ENCODE measurements around the gene VARS2.

The VARS2 gene

DNA sequence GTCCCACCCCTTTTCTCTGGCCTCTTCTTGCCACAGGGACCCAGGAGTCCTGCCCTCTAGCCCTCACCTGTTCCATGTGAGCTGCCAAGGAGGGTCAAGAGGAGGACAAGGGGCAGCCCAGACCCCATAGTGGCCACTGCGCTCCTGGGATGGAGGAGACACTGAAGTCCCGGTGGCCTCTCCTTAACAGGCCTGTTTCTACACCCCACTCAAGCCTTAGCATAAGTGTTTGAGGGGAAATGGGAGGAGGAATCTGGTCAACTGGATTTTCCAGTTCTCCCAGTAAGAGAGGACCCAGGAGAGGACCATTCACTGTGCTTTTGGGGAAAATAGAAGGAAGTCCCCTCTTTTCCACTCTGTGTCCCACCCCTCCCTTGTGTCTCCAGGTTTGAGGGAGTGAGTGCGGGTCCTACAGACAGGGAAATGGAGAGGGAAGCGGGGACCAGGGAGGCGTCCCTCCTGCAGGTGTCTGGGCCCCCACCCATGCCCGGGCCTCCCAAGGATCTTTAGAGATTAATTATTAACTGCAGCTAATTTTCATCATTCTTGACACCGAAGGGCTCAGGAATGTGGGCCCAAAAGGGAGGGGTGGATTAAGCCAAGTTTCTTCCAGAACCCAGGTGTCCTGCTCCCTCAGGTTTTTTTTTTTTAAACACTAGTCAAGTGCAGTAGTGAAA, 18.1 kb downstream of the VARS2 start, which contains the start of gene SFTA2:
Gene SFTA2 (minus strand): TSS at position 202 of the 677 bp plus-strand sequence. CDS start 74 bp downstream, at position 128.
- DNase-seq: no peak

DNA sequence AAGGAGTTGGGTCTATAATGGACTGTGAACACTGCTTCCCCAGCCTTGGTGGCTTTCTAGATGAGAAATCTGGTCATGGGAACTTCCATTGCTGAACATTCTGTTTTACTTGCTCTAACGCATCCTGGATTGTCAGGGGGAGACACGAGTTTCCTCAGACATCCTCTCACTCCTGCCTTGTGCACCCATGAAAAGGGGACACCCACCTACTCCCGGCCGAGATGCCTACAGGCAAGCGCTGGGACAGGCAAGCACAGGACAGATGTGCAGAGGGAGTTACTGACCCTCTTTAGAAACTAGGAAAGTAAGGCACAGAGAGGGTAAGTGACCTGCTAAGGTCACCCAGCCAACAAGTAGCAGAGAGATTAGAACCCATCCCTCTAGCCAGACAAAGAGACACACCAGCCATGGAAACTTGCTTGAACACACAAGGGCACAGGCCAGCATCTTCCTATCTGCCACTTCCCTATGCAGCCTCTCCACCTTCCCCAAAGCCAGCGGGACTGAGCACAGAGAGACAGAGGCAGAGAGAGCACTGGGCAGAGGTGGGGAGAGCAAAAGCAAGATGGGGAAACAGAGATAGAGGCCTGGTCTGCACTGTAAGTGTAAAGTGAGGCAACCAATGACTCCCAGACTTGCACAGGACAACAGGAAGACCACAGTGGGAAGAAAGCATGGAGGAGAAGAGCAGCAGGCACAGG, 18.8 kb downstream of the VARS2 start:
- no peak for DNase-seq

DNA sequence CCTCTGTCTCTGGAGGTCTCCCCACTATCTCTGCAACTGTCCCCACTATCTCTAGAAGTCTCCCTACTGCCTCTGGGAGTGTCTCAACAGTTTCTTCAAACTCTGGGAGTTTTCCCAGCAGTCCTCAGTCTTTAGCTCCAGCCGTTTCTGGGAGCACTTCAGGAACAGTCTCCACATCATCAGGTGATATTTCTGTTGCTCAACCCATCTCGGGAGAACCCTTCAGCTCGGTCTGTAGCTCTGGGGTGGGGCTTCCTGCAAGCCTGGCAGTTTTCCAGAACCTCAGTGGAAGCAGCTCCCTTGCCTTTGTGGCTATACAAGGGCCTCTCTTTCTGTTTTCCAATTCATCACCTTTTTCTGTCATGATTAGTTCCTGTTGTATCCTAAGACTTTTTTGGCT, 21.0 kb downstream of the VARS2 start:
- DNase-seq: peak; percentile 37

DNA sequence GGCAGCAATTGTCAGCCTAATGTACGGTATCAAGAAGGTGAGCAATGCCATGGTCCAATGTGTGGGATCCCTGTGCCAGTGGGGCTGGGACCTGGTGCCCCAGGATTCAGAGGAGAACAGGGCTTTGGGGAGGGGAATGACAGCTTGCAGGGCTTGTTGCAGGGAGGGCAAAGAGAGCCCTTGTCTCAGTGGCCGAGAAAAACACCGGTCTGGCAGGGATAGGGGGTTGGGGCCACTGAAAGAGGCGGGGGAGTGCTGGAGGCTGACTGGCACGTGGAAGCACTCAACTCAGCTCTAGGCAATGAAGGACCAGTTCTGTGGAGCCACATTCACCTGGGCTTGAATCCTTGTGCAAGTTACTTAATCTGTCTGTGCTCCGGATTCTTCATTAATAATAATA, 23.2 kb downstream of the VARS2 start:
- DNase-seq: no peak

DNA sequence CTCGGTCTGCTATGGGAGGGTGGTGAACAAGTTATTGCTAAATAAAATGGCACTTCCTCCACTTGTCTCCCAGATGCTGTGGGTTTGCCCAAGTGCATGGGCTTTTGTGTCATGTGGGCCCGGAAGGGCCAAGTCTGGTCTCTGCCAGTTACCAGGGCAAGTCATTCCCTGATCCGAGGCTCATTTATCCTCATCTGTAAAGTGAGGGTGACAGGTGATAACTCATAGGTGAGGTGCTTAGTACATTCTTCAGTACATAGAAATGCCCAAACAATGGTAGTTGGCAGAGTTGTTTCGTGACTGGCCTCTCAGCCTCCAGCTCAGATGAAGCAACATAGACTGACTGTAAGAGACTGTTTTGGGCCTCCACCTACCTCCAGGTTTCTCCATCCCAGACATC, 24.7 kb downstream of the VARS2 start:
- no peak for DNase-seq

DNA sequence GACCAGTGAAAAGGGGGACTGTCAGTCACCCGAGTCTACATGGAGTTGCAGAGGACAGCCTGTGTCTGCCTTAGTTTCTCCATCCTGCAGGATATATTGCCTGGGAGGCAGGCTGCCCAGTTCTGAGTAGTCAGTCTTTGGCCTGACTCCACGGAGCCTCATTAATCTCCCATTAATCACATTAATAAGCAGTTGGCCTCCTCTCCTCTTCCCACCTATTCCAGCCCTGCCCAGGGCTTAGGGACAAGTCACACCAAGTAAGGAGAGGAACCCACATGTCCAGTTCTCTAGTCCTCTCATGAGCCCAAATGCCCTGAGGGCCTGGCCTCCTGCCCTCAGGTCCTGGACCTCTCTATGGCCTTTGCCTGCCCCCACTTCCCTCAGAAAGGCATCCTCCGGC, 25.4 kb downstream of the VARS2 start:
- no peak for DNase-seq

DNA sequence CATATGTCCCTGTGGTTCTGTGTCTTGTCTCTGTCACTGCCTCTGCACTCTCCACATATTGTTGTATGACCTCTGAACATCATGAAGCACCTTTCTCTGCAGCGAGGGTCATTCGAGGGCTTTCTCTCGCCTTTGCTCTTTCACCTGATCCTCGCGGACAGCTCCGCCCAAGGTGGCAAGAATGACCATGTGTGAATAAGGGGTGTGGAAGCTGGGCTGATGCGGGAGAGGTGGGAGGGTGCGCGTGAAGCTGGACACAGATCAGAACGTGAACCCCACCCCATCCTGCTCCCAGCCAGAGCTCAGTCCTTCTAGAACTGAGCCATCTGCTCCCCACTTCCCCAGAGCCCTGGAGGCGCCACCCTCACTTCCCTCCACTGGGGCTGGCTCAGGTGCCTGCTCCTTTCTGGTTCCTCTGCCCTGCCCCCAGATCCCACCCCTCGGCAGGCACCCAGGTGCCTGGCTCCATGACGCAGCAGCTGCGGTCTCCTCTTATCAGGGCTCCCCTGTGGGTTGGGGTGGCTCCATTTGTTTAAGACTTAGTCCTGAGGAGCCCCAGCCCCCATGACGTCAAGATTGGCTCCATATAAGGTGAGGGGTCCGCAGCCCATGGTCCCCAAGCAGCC, 26.4 kb downstream of the VARS2 start, which contains the start of gene MUCL3:
Gene MUCL3 (plus strand): TSS at position 613 of the 626 bp plus-strand sequence. CDS start 27 bp downstream, outside the sequence.
- DNase-seq: no peak

DNA sequence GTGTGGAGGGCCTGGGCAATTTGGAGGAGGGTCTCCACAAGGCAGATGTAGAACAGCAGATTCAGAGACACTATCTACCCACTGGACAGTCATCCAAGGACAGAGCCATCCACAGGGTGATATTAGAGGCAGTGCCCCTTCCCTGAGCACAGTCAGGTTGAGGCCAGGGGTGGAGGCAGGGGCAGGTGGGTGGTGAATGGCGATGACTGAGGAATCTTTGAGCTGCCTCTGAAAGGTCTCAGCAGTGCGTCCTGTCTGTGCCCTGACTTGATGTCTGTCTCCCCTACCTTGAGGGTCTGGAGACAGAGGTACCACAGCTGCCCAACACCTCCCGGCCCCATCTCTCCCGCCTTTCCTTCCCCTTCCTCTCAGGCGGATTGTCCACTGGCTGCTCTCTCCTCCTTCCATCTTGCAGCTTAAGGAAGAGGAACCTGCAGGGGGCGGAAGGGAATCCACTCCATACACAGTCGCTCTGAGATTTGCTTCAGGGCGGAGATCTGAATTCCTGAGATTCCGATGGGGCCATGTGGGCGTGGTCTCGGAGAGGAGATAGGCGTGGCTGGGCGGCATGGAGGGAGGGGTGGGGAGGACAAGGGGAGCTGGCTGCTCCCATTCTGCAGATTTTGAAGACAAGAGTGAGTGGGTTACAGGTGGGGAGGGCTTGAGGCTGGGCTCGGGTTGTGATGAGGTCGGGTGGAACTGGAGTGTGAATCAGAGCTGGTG, 28.5 kb downstream of the VARS2 start:
- DNase-seq: peak; percentile 42

DNA sequence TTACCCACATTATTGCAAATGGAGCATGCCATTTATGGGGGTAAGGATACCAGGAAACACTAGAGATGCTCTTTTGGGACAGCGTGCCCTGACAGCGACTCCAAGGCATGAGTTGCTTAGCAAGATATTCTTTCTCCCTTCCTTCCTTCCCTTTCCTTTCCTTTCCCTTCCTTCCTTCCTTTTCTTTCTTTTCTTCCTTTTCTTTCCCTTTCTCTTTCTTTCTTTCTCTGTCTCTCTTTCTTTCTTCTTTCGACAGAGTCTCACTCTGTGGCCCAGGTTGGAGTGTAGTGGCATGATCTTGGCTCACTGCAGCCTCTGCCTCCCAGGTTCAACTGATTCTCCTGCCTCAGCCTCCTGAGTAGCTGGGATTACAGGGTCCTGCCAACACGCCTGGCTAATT, 30.0 kb downstream of the VARS2 start:
- no peak for DNase-seq

DNA sequence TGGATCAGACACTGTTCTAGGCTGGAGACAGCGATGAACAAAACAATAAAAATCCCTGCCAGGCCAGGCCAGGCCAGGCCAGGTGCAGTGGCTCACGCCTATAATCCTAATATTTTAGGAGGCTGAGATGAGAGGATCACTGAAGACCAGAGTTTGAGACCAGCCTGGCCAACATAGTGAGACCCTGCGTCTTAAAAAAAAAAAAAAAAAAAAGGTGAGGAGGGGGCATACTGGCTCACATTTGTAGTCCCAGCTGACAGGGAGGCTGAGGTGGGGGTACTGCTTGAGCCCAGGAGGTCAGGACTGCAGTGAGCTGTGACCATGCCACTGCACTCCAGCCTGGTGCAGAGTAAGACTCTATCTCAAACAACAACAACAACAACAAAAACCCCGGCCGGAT, 31.2 kb downstream of the VARS2 start:
- DNase-seq: no peak

DNA sequence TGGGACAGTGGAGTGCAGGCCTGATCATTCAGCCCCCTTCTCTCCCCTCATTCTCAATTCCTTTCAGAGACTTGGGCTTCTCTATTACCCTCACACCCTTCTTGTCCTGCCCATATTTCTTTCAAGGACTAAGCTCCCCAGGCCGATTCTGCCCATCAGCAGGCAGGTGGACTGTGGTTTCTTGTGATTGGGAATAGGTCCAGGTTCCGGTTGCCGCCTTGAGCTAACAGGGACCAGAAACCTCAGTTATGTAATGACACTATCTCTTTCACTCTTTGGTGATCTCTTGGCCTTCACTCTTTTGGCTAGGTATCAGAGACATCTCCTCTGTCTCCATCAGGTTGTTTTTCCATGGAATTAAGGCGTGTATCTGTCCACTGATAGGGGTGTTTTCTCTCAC, 33.2 kb downstream of the VARS2 start:
- no peak for DNase-seq

DNA sequence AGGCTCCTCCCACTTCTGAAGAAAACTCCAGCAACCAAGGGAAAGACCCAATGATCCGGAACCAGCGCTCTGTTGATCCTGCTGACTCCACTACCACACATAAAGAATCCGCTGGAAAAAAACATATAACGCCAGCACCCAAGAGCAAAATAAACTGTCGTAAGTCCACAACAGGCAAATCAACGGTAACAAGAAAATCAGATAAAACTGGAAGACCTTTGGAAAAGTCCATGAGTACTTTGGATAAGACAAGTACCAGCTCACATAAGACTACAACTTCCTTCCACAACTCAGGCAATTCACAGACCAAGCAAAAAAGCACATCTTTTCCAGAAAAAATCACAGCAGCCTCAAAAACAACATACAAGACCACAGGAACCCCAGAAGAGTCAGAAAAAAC, 34.8 kb downstream of the VARS2 start:
- DNase-seq: no peak

DNA sequence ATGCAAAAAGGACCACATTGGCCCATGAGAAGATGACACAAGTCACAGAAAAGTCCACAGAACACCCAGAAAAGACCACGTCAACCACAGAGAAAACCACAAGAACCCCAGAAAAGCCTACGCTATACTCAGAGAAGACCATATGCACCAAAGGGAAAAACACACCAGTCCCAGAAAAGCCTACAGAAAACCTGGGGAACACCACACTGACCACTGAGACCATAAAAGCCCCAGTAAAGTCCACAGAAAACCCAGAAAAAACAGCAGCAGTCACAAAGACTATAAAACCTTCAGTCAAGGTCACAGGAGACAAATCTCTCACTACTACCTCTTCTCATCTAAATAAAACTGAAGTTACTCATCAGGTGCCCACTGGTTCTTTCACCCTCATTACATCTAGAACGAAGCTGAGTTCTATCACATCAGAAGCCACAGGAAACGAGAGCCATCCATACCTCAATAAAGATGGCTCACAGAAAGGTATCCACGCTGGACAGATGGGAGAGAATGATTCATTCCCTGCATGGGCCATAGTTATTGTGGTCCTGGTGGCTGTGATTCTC, 38.0 kb downstream of the VARS2 start:
- DNase-seq: no peak

DNA sequence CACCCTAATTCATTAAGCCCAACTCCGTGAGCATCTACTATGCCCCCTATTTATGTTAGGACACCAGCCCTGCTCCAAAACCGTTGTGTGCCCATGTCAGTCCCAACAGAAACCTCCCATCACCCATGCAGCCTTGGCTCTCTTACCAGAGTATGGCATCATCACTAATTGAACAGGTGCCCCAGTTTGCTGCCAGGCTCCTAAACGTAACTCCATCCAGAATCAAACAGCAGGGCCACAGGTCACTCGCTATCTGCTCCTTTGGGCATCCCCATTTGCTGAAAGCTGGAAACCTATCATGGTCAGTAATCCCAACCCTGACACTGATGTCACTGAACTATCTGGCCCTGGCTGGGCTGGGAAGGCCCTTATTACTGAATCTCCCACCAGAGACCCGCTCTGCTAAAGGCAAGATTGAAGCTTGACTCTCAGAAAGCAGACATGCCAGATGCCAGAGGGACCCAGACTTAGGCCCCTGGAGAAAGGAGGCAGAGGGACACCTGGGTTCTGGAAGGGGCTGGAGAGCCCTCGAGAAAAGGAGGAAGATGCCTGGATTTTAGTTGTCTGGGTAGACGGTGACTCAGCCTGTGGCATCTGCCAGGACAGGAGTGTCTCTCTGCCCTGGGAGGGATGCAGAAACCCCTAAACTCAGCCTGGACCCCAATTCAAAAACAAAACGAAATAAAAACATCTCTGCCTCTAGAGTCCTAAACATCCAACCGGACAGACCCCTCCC, 40.8 kb downstream of the VARS2 start:
- DNase-seq: no peak

DNA sequence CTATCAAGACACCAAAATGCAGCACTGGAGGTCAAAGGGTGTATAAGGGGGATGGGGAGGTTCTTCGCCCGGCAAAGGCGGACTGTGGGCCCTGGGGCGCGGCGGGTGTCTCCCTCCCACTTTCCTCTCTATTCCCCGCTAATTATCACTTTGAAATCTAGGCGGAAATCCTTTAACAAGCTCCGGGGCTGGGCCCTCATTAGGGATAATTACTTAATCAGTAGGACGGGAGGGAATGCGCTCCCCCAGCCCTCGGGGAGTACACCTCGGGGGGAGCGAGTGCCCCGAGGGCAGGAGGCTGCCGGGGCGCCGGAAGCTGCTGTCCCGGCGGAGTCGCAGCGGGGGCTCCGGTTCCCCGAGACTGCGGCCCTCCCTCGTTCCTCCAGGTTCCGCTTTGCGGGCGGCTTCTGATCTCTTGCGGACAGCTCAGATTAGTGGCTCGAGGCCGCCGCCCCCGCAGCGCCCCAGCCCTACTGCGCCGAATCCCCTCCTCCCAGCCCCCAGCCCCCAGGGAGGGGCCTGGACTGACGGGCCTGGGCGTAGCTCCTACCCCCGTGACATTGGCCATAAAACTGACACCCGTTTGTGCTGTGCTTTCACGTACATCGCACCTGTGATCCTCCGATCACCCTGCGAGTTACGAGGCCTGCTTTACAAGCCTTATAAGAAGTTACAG, 41.5 kb downstream of the VARS2 start:
- peak; percentile 74 for DNase-seq

DNA sequence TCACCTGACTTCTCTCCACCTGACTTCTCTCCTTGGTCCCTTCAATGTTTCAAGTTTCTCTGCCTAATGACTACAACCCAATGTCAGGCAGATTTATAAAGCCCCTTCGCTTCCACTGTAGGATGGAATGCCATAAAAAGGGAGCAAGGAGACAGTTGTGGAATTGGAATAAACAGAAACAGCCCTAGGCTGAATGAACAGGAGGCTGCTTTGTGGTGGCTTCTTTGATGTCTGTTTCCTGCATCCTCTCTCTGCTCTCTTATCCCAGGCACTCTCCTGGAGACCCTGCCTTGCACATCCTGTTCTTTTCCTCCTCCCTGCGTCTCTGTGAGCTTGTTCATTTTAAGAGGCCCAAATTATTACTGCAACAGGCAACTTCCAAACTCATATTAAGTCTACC, 43.7 kb downstream of the VARS2 start:
- DNase-seq: no peak

DNA sequence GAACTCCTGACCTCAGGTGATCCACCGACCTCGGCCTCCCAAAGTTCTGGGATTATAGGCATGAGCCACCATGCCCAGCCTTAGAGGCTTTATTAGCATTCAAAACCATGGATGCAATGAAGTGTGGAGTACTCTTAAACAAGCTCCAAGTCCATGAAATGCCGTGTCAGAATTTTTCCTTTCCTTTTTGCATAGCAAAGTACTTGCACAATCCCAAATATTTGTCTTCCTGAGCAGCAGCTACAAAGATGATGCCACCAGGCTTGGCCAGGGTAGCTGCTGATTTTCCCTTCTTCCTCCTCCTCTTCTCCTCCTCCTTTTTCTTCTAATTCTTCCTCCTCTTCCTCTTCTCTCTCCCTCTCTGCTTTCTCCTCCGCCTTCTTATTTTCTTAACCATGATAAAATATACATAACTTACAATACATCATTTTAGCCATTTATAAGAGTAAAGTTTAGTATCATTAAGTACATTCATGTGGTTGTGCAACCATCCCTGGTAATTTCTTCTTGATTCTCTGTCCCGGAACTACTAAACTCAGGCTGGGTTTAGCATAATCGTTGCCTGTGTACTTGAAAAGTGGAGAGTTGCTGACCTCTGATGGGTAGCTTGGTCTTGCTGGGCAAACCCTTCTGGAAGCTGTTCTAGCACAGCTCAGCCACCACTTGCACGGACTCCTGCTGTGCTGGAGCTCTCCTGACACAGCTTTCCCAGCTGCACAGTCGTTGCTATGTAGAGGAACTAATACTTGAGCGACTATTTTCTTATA, 47.1 kb downstream of the VARS2 start:
- no peak for DNase-seq

DNA sequence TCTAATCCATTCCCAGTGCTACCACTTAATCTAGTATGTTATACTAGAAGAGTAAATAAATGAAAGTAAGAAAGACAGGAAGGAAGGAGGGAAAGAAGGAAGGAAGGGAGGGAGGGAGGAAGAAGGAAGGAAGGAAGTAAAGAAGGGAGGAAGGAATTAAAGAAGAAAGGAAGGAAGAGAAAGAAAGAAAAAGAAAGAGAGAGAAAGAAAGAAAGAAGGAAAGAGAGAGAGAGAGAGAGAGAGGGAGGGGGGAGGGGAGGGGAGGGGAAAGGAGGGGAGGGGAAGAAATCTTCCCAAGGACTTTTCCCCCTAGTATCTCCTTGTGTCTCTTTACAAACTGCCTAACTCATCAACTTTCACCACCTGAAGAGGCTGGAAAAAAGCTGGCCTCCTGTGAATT, 48.7 kb downstream of the VARS2 start:
- no peak for DNase-seq

DNA sequence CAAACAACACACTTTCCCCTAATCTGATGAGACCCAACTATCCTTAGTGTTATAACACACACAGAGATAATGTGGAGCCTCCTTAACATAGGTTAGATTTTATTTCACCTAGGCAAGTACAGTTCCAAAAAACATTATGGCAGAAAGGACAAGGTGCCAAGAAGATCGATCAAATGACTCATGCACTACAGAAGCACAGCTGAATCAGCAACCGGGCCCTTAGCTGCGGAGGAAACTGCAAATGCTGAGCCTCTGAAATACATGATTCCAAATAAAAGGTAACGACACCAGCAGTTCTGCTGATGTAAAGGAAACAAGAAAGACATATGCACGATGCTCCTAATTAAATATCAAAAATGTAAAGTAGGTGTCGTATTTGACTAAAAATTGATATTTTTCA, 49.6 kb downstream of the VARS2 start:
- no peak for DNase-seq

DNA sequence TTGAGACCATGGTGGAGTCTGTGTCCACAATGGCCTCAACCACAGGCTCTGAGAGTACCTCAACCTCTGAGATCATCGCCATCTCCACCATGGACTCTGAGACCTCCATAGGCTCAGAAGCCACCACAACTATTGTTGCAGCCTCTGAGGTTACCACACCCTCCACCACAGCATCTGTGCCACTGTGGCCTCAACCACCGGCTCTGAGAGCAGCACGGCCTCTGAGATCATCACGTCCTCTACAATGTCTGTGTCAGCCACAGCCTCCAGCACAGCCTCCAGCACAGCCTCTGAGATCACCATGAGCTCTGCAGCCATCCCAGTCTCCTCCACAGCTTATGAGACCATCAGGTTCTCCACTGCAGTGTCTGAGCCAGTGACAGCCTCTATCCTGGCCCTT, 50.0 kb downstream of the VARS2 start:
- DNase-seq: peak; percentile 13

DNA sequence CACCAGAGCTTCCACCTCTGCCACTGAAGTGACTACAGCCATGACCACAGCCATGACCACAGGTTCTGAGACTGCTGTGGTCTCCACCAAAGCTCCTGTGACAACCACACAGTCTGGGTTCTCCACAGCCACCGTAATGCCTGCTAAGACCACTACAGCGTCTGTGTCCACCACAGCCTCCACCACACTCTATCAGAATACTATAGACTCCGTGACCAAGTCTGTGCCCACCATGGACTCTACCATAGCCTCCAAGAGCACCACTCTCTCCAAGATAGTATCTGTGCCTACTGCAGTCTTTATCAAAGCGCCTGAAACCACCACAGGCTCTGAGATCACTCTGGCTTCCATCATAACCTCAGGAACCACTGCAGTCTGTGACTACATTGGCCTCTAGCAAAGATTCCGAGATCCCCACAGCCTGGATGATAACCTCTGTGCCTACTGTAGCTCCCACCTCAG, 51.1 kb downstream of the VARS2 start:
- DNase-seq: no peak

All from hematopoietic multipotent progenitor cell treated with erythropoietin and hydrocortisone succinate and interleukin-3 and kit ligand, for 4 days (in vitro differentiated cells).